CD14-positive monocyte (primary cell): ENCODE data around the gene KRTAP2-1. TPM values are rescaled to one million over a fixed set of nuclear protein-coding genes. Genes with fewer than 3 reads are reported as not detected.

ENCODE experiments used
- DNase-seq, 3 donors: peaks; one replicate each; pipeline ENCODE4 v3.0.0-alpha.2; 2011 to 2022
- H2AFZ ChIP-seq: 2 replicates; pipeline ENCODE4 v1.6.0; 2012; ENCODE audit warnings: mild to moderate bottlenecking, low read depth, low read length, inconsistent platforms; ENCODE audit not compliant: insufficient read depth, poor library complexity, severe bottlenecking
- H3K27ac ChIP-seq, 2 donors: 1 replicate in 1 of 2; 2 replicates in 1 of 2; pipeline ENCODE4 v1.5.1; 2012 to 2013; ENCODE audit warnings: low read length in 2 of 2, control low read depth in 1 of 2, inconsistent platforms in 1 of 2, low read depth in 1 of 2, mild to moderate bottlenecking in 1 of 2
- H3K27me3 ChIP-seq, 2 donors: one replicate each; pipeline versions ENCODE4 v1.6.0 to v1.6.1; 2011 to 2013; ENCODE audit warnings: low read length in 2 of 2; ENCODE audit not compliant: control insufficient read depth in 2 of 2, insufficient read depth in 2 of 2
- H3K36me3 ChIP-seq, 2 donors: replicated peaks in 1 of 2; 1 replicate in 1 of 2; 2 replicates in 1 of 2; pipeline versions ENCODE4 v1.5.1 to v1.6.1; 2012 to 2013; ENCODE audit warnings: low read length in 2 of 2, control low read depth in 1 of 2, inconsistent platforms in 1 of 2, mild to moderate bottlenecking in 1 of 2; ENCODE audit not compliant: insufficient read depth in 2 of 2, control insufficient read depth in 1 of 2
- H3K4me1 ChIP-seq, 2 donors: 1 replicate in 1 of 2; 2 replicates in 1 of 2; pipeline versions ENCODE4 v1.5.1 to v1.6.1; 2012 to 2013; ENCODE audit warnings: low read length in 2 of 2, control low read depth in 1 of 2, inconsistent platforms in 1 of 2, mild to moderate bottlenecking in 1 of 2, moderate library complexity in 1 of 2; ENCODE audit not compliant: insufficient read depth in 2 of 2, control insufficient read depth in 1 of 2
- H3K4me2 ChIP-seq: replicated peaks from 2 replicates; pipeline ENCODE3; 2012; ENCODE audit warnings: low read length, moderate library complexity, mild to moderate bottlenecking; ENCODE audit not compliant: poor library complexity, severe bottlenecking; ENCODE audit errors: extremely low read depth
- H3K4me3 ChIP-seq, 3 experiments: fragments of 200-600 bp in 1 of 3; sonication (generic) in 1 of 3; replicated peaks in 1 of 3; 1 replicate in 2 of 3; 2 replicates in 1 of 3; pipeline ENCODE4 v1.5.1; 2011 to 2013; ENCODE audit warnings: low read length in 3 of 3, mild to moderate bottlenecking in 3 of 3, control low read depth in 2 of 3, low read depth in 2 of 3, inconsistent platforms in 1 of 3, moderate library complexity in 1 of 3
- H3K79me2 ChIP-seq: 2 replicates; pipeline ENCODE4 v1.6.0; 2012; ENCODE audit warnings: mild to moderate bottlenecking, control low read depth, inconsistent platforms, low read length, moderate library complexity; ENCODE audit not compliant: insufficient read depth
- H3K9ac ChIP-seq: 2 replicates; pipeline ENCODE4 v1.6.0; 2017; ENCODE audit warnings: low read length, mild to moderate bottlenecking; ENCODE audit not compliant: insufficient read depth, poor library complexity, severe bottlenecking
- H3K9me3 ChIP-seq, 2 donors: replicated peaks in 1 of 2; 1 replicate in 1 of 2; 2 replicates in 1 of 2; pipeline versions ENCODE4 v1.5.1 to v1.6.1; 2012 to 2013; ENCODE audit warnings: low read length in 2 of 2, control low read depth in 1 of 2; ENCODE audit not compliant: control insufficient read depth in 1 of 2, insufficient read depth in 1 of 2
- H4K20me1 ChIP-seq: 2 replicates; pipeline ENCODE4 v1.6.0; 2012; ENCODE audit warnings: mild to moderate bottlenecking, low read length, control low read depth, moderate library complexity; ENCODE audit not compliant: insufficient read depth
- H3K27ac Mint-ChIP-seq, 7 donors: one replicate each; pipeline ENCODE4 v1.8.0; 2020; ENCODE audit warnings: mild to moderate bottlenecking in 7 of 7, mixed read lengths in 7 of 7, moderate library complexity in 6 of 7, inconsistent platforms in 2 of 7
- H3K27me3 Mint-ChIP-seq, 3 donors: one replicate each; pipeline ENCODE4 v1.8.0; 2021 to 2022; ENCODE audit warnings: low read depth in 3 of 3, mild to moderate bottlenecking in 3 of 3, mixed read lengths in 3 of 3, moderate library complexity in 3 of 3, inconsistent platforms in 1 of 3
- H3K36me3 Mint-ChIP-seq, 2 donors: one replicate each; pipeline ENCODE4 v1.8.0; 2020; ENCODE audit warnings: mixed read lengths in 2 of 2, inconsistent platforms in 1 of 2, mild to moderate bottlenecking in 1 of 2
- H3K4me1 Mint-ChIP-seq: one replicate; pipeline ENCODE4 v1.8.0; 2020; ENCODE audit warnings: mild to moderate bottlenecking, mixed read lengths
- H3K4me3 Mint-ChIP-seq, 2 donors: one replicate each; pipeline ENCODE4 v1.8.0; 2020; ENCODE audit warnings: mild to moderate bottlenecking in 2 of 2, mixed read lengths in 2 of 2, moderate library complexity in 1 of 2
- H3K9me3 Mint-ChIP-seq, 7 donors: one replicate each; pipeline ENCODE4 v1.8.0; 2020 to 2022; ENCODE audit warnings: mixed read lengths in 7 of 7, mild to moderate bottlenecking in 6 of 7, moderate library complexity in 6 of 7, inconsistent platforms in 2 of 7
- WGBS: methylation state at CpG from one replicate; pipeline ENCODE4 v1.1.5; 2013; ENCODE audit warnings: missing lambda C conversion rate; ENCODE audit not compliant: insufficient coverage; 5-methylcytosine and 5-hydroxymethylcytosine counted together
- intact Hi-C, 2 donors: fragments of 100-400 bp; cut with micrococcal nuclease; formaldehyde crosslinking; loops; one replicate each; pipeline versions ENCODE4 v1.15.0 to v1.15.1; 2023
- polyA plus RNA-seq, 3 donors: library from polyadenylated mRNA; depleted of rRNA in 1 of 3; unstranded in 2 of 3; stranded (reverse) in 1 of 3; fragments of 300-500 nt in 2 of 3; fragments of >200 nt in 1 of 3; fragmentation: Illumina TruSeq in 2 of 3; gene quantifications; 1 replicate in 2 of 3; 2 replicates in 1 of 3; pipeline ENCODE4 v1.2.3, GENCODE V29; 2012 to 2021
- small RNA-seq: library from RNA; depleted of rRNA; stranded (forward); fragments of <200 nt; gene quantifications from one replicate; pipeline ENCODE3, GENCODE V24; 2012; ENCODE audit warnings: low read depth; ENCODE audit not compliant: insufficient read length
- TF ChIP-seq, protein P1 (sequence below): fragments of 200-600 bp; IDR thresholded peaks from one replicate; pipeline ENCODE4 v1.8.0; 2022; ENCODE audit warnings: antibody characterized with exemption, mild to moderate bottlenecking

Gene KRTAP2-1
- polyA plus RNA-seq, 3 donors = not detected

DNA sequence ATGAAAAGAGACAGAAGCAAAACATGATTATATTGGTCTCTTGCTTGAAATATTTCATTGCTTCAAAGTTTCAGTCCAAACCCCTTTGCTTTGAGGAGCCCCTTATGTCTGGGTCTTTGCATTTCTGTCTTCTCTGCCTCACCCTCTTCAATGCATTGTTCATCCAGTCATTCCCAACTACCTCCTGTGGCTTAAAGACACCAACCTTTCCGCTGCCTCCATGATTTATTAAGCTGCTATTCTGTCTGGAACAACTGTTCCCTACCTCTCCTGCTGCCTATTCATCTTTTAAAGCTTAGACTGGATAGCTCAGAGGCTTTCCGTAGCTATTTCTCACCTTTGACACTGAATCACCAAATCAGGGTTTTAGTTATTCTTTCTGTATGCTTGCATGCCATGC lies 49.8 kb downstream of the KRTAP2-1 start:
- no peak overlapping the region for H3K4me2 ChIP-seq
- no peaks in the 10 kb centered on the region for H3K36me3 ChIP-seq
- peak overlapping the region in 1 of 2 donors; percentile 7 for H3K4me3 Mint-ChIP-seq
- H3K27ac ChIP-seq = no peak overlapping the region
- H3K79me2 ChIP-seq = no peaks in the 10 kb centered on the region
- TF ChIP-seq, protein P1, sequence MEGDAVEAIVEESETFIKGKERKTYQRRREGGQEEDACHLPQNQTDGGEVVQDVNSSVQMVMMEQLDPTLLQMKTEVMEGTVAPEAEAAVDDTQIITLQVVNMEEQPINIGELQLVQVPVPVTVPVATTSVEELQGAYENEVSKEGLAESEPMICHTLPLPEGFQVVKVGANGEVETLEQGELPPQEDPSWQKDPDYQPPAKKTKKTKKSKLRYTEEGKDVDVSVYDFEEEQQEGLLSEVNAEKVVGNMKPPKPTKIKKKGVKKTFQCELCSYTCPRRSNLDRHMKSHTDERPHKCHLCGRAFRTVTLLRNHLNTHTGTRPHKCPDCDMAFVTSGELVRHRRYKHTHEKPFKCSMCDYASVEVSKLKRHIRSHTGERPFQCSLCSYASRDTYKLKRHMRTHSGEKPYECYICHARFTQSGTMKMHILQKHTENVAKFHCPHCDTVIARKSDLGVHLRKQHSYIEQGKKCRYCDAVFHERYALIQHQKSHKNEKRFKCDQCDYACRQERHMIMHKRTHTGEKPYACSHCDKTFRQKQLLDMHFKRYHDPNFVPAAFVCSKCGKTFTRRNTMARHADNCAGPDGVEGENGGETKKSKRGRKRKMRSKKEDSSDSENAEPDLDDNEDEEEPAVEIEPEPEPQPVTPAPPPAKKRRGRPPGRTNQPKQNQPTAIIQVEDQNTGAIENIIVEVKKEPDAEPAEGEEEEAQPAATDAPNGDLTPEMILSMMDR = no peak
- 87% methylated on average over 1 of the region's 2 CpGs for WGBS
- H3K36me3 Mint-ChIP-seq = no peaks in the 10 kb centered on the region
- H4K20me1 ChIP-seq = no peaks in the 10 kb centered on the region
- H3K27me3 ChIP-seq = peaks cover 3% of the 10 kb centered on the region in 2 donors
- H3K27me3 Mint-ChIP-seq = peaks cover 17 to 18% (median 18%) of the 10 kb centered on the region in 3 donors
- no peak for DNase-seq
- no peaks in the 10 kb centered on the region for H3K4me1 ChIP-seq
- no peak overlapping the region for H2AFZ ChIP-seq
- H3K9me3 ChIP-seq = no peaks in the 10 kb centered on the region
- no peak overlapping the region for H3K4me3 ChIP-seq
- no peak overlapping the region for H3K27ac Mint-ChIP-seq
- H3K9ac ChIP-seq = no peak overlapping the region
- intact Hi-C loops = no loop called here
- peaks cover 0 to 2% (median 0%) of the 10 kb centered on the region in 7 donors for H3K9me3 Mint-ChIP-seq
- no peaks in the 10 kb centered on the region for H3K4me1 Mint-ChIP-seq

DNA sequence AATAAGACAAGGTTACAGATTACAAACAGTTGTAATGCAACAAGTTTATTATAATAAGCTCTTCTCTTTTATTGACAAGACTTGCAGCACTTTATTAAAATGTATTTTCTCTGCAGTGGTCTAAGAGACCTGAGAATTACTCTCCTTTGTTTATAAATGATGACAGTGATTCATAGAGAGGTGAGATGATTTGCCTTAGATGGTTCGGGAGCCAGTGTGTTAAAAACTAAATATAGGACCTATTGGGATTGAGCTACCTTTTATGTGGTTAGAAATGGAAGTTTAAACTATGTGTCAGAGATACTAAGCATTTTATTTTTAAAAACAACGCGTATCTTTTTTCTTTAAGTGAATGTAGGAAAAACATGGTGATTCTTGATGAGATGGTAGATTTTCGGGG lies 50.3 kb downstream of the KRTAP2-1 start:
- H3K9me3 ChIP-seq = no peaks in the 10 kb centered on the region
- H3K9ac ChIP-seq = no peak overlapping the region
- no peak overlapping the region for H3K4me3 ChIP-seq
- intact Hi-C loops = no loop called here
- H3K27ac Mint-ChIP-seq = no peak overlapping the region
- H3K27me3 Mint-ChIP-seq = peaks cover 15 to 18% (median 18%) of the 10 kb centered on the region in 3 donors
- peaks cover 0 to 2% (median 0%) of the 10 kb centered on the region in 7 donors for H3K9me3 Mint-ChIP-seq
- H3K27me3 ChIP-seq = peaks cover 3% of the 10 kb centered on the region in 2 donors
- no peaks in the 10 kb centered on the region for H3K4me1 Mint-ChIP-seq
- 78% methylated on average over 1 of the region's 4 CpGs for WGBS
- no peaks in the 10 kb centered on the region for H4K20me1 ChIP-seq
- no peak overlapping the region for H3K4me2 ChIP-seq
- TF ChIP-seq, protein P1 = no peak
- H3K79me2 ChIP-seq = no peaks in the 10 kb centered on the region
- no peak for DNase-seq
- no peak overlapping the region for H3K4me3 Mint-ChIP-seq
- no peaks in the 10 kb centered on the region for H3K36me3 ChIP-seq
- H3K36me3 Mint-ChIP-seq = no peaks in the 10 kb centered on the region
- no peak overlapping the region for H3K27ac ChIP-seq
- H2AFZ ChIP-seq = no peak overlapping the region
- H3K4me1 ChIP-seq = no peaks in the 10 kb centered on the region

Small RNAs within 50 kb of the gene (small RNA-seq; reads per million reads assigned to genes)
- not detected for gene KRTAP3-4P

Other genes starting within 250 kb of the KRTAP2-1 start
- not detected for gene KRT28, start 247.4 kb downstream of the KRTAP2-1 start, polyA plus RNA-seq
- 10 to 100 TPM in 2 of 3 donors, 1 to 10 TPM in 1; 9.7 to 79.1 (median 58.7) TPM for gene KRT10, start 224.7 kb downstream of the KRTAP2-1 start, polyA plus RNA-seq
- not detected for gene KRT12, start 180.1 kb downstream of the KRTAP2-1 start, polyA plus RNA-seq
- not detected for gene KRT20, start 162.1 kb downstream of the KRTAP2-1 start, polyA plus RNA-seq
- 1 to 10 TPM; 1.7 to 7.6 (median 3.6) TPM for gene KRT23, start 109.7 kb downstream of the KRTAP2-1 start, polyA plus RNA-seq
- gene KRT39, start 80.4 kb downstream of the KRTAP2-1 start, polyA plus RNA-seq = not detected
- not detected for gene KRT40, start 63.0 kb downstream of the KRTAP2-1 start, polyA plus RNA-seq
- gene KRTAP3-3, start 53.2 kb downstream of the KRTAP2-1 start, polyA plus RNA-seq = not detected
- gene KRTAP3-2, start 47.4 kb downstream of the KRTAP2-1 start, polyA plus RNA-seq = not detected
- gene KRTAP3-1, start 38.2 kb downstream of the KRTAP2-1 start, polyA plus RNA-seq = not detected
- gene KRTAP1-5, start 20.1 kb downstream of the KRTAP2-1 start, polyA plus RNA-seq = not detected
- not detected for gene KRTAP1-4, start 17.1 kb downstream of the KRTAP2-1 start, polyA plus RNA-seq
- gene KRTAP1-3, start 12.4 kb downstream of the KRTAP2-1 start, polyA plus RNA-seq = not detected
- not detected for gene KRTAP1-1, start 5.9 kb downstream of the KRTAP2-1 start, polyA plus RNA-seq
- not detected for gene KRTAP2-2, start 7.9 kb upstream of the KRTAP2-1 start, polyA plus RNA-seq
- not detected for gene KRTAP2-3, start 12.8 kb upstream of the KRTAP2-1 start, polyA plus RNA-seq
- gene KRTAP2-4, start 18.6 kb upstream of the KRTAP2-1 start, polyA plus RNA-seq = not detected
- gene KRTAP4-7, start 36.8 kb upstream of the KRTAP2-1 start, polyA plus RNA-seq = not detected
- gene KRTAP4-8, start 50.8 kb upstream of the KRTAP2-1 start, polyA plus RNA-seq = not detected
- gene KRTAP4-16, start 54.9 kb upstream of the KRTAP2-1 start, polyA plus RNA-seq = not detected
- gene KRTAP4-9, start 58.1 kb upstream of the KRTAP2-1 start, polyA plus RNA-seq = not detected
- not detected for gene KRTAP4-11, start 71.1 kb upstream of the KRTAP2-1 start, polyA plus RNA-seq
- gene KRTAP4-12, start 76.9 kb upstream of the KRTAP2-1 start, polyA plus RNA-seq = not detected
- gene KRTAP4-6, start 93.2 kb upstream of the KRTAP2-1 start, polyA plus RNA-seq = not detected
- not detected for gene KRTAP4-5, start 102.5 kb upstream of the KRTAP2-1 start, polyA plus RNA-seq
- not detected for gene KRTAP4-4, start 113.4 kb upstream of the KRTAP2-1 start, polyA plus RNA-seq
- gene KRTAP4-3, start 120.9 kb upstream of the KRTAP2-1 start, polyA plus RNA-seq = not detected
- not detected for gene KRTAP4-2, start 130.9 kb upstream of the KRTAP2-1 start, polyA plus RNA-seq
- gene KRTAP4-1, start 137.6 kb upstream of the KRTAP2-1 start, polyA plus RNA-seq = not detected
- gene KRTAP9-1, start 142.6 kb upstream of the KRTAP2-1 start, polyA plus RNA-seq = not detected
- not detected for gene KRTAP9-2, start 179.3 kb upstream of the KRTAP2-1 start, polyA plus RNA-seq
- gene KRTAP9-3, start 185.1 kb upstream of the KRTAP2-1 start, polyA plus RNA-seq = not detected
- not detected for gene KRTAP9-8, start 190.7 kb upstream of the KRTAP2-1 start, polyA plus RNA-seq
- gene KRTAP9-4, start 202.4 kb upstream of the KRTAP2-1 start, polyA plus RNA-seq = not detected
- gene KRTAP9-9, start 208.1 kb upstream of the KRTAP2-1 start, polyA plus RNA-seq = not detected
- gene KRTAP9-6, start 218.1 kb upstream of the KRTAP2-1 start, polyA plus RNA-seq = not detected
- gene KRTAP9-7, start 228.4 kb upstream of the KRTAP2-1 start, polyA plus RNA-seq = not detected